Testis (tissue), 3 donors: Measurements from ENCODE around the gene PRKACB. TPM values are rescaled to one million over a fixed set of nuclear protein-coding genes. Genes with fewer than 3 reads are reported as not detected.

Experiments used
- DNase-seq: peaks from one replicate; pipeline ENCODE4 v3.0.0-alpha.2; 2019
- H3K27ac ChIP-seq, 2 donors: fragments of 200-600 bp; sonication (generic); one replicate each; pipeline ENCODE4 v1.5.1; 2019
- H3K27me3 ChIP-seq: fragments of 200-600 bp; sonication (generic); one replicate; pipeline ENCODE4 v1.5.1; 2019
- H3K36me3 ChIP-seq: fragments of 200-600 bp; sonication (generic); one replicate; pipeline ENCODE4 v1.5.1; 2017; ENCODE audit warnings: low read depth; ENCODE audit errors: missing control alignments
- H3K4me1 ChIP-seq: fragments of 200-600 bp; sonication (generic); one replicate; pipeline ENCODE4 v1.5.1; 2019
- H3K4me3 ChIP-seq, 2 donors: fragments of 200-600 bp; sonication (generic); one replicate each; pipeline ENCODE4 v1.5.1; 2017 to 2019
- H3K9me3 ChIP-seq: fragments of 200-600 bp; sonication (generic); one replicate; pipeline ENCODE4 v1.5.1; 2017
- CTCF ChIP-seq, 3 experiments: fragments of 450-650 bp in 2 of 3; fragments of 200-600 bp in 1 of 3; sonication (generic) in 1 of 3; IDR thresholded peaks; one replicate each; pipeline ENCODE4 v1.5.1; 2016 to 2019; ENCODE audit warnings: antibody characterized with exemption in 3 of 3, mild to moderate bottlenecking in 2 of 3, moderate library complexity in 1 of 3
- POLR2A ChIP-seq: fragments of 450-650 bp; IDR thresholded peaks from one replicate; pipeline ENCODE4 v1.6.1; 2017; ENCODE audit warnings: antibody characterized with exemption, mild to moderate bottlenecking, moderate library complexity
- WGBS, 2 donors: methylation state at CpG; one replicate each; pipeline ENCODE4 v1.1.5; 2018; 5-methylcytosine and 5-hydroxymethylcytosine counted together
- intact Hi-C: fragments of 100-400 bp; cut with DNase I; formaldehyde crosslinking; loops from one replicate; pipeline ENCODE4 v1.15.1; 2023; ENCODE audit warnings: low total_unique reads
- polyA plus RNA-seq: library from polyadenylated mRNA; stranded (reverse); fragments of 350-450 nt; fragmentation: Illumina TruSeq; extraction: RNeasy Lipid Tissue Mini Kit (QIAGEN cat#74804); gene quantifications from one replicate; pipeline ENCODE4 v1.2.3, GENCODE V29; 2014; ENCODE audit warnings: low read depth, low replicate concordance; ENCODE audit not compliant: insufficient read depth
- total RNA-seq, 2 donors: library from RNA; depleted of rRNA; stranded (reverse); fragments of >200 nt; gene quantifications; one replicate each; pipeline ENCODE4 v1.2.3, GENCODE V29; 2016

Gene PRKACB
- total and polyA plus RNA-seq, 3 donors from 2014 or later, result 10.4 to 26.7 (median 21.1) TPM

- no peak for DNase-seq
- intact Hi-C loops, result no loop called here
- TF ChIP-seq CTCF (IDR thresholded peaks at IDR 0.05) (no peak), POLR2A (no peak)
- 100% methylated on average over 1 of the region's 1 CpG for WGBS, 2 donors
- Histone ChIP-seq H3K4me1 (no peaks in the 10 kb centered on the region), H3K27ac (no peak overlapping the region), H3K27me3 (no peaks in the 10 kb centered on the region), H3K36me3 (no peaks in the 10 kb centered on the region), H3K9me3 (no peaks in the 10 kb centered on the region), H3K4me3 (no peak overlapping the region)
These were observed 62.3 kb downstream of the PRKACB start for GRCh38 chr1:84206375-84206774.

GRCh38 chr1:84208935-84209334 is 64.9 kb downstream of the PRKACB start:
- Histone ChIP-seq H3K4me1 (no peaks in the 10 kb centered on the region), H3K9me3 (no peaks in the 10 kb centered on the region), H3K4me3 (no peak overlapping the region), H3K27ac (no peak overlapping the region), H3K27me3 (no peaks in the 10 kb centered on the region), H3K36me3 (no peaks in the 10 kb centered on the region)
- no peak for DNase-seq
- TF ChIP-seq POLR2A (no peak), CTCF (IDR thresholded peaks at IDR 0.05) (no peak)
- intact Hi-C loops, result no loop called here

DNA sequence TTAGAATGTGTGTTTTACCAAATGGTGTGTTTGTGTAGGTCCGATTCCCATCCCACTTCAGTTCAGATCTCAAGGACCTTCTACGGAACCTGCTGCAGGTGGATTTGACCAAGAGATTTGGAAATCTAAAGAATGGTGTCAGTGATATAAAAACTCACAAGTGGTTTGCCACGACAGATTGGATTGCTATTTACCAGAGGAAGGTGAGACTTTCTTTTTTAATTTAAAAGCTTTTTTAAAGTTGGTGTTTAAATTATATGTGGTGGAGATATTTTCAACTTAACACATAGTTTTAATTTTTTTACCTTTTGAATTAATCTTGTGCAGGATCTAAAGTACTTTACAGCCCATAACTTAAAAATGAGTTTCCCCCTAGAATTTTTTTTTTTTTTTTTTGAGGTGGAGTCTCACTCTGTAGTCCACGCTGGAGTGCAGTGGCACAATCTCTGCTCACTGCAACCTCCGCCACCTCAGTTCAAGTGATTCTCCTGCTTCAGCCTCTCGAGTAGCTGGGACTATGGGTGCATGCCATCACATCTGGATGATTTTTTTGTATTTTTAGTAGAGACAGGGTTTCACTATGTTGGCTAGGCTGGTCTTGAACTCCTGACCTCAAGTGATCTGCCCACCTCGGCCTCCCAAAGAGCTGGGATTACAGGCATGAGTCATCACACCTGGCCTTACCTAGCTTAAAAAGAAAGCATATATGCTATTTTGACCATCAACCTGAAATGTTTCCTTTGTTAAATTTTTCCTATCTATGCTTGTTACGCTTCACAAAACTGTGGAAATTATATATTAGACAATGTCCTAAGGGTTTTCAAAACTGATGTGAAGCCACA is 70.3 kb downstream of the PRKACB start:
- intact Hi-C loops, result no loop called here
- WGBS, 2 donors, result 93 to 94% methylated on average over 8 of the region's 8 CpGs
- TF ChIP-seq CTCF (IDR thresholded peaks at IDR 0.05) (no peak), POLR2A (no peak)

DNA sequence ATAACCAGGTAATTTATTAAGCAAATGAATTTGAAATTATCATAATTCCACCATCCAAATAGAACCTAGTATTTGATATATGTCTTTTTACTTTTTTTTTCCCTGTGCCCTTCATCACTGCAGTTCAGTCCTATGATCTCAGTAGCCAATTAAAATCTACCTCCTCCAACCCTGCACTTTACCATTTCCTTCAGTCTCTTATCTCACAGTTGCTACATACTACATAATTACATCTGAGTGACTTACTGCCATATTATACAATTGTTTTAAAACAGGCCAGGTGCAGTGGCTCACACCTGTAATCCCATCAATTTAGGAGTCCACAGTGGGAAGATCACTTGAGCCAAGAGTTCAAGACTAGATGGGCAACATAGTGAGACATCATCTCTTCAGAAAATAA is 73.2 kb downstream of the PRKACB start:
- intact Hi-C loops, result no loop called here
- Histone ChIP-seq H3K9me3 (no peaks in the 10 kb centered on the region), H3K27me3 (no peaks in the 10 kb centered on the region), H3K4me3 (no peak overlapping the region), H3K4me1 (no peaks in the 10 kb centered on the region), H3K36me3 (no peaks in the 10 kb centered on the region), H3K27ac (no peak overlapping the region)
- no peak for TF ChIP-seq POLR2A
- no peak for TF ChIP-seq CTCF (IDR thresholded peaks at IDR 0.05)
- DNase-seq, result no peak

More for the DNA sequence above, 70.3 kb downstream of the PRKACB start:
- Histone ChIP-seq H3K4me1 (no peaks in the 10 kb centered on the region), H3K36me3 (no peaks in the 10 kb centered on the region), H3K27ac (no peak overlapping the region), H3K27me3 (no peaks in the 10 kb centered on the region), H3K9me3 (no peaks in the 10 kb centered on the region), H3K4me3 (no peak overlapping the region)
- DNase-seq, result no peak
